Stimulated activated CD4-positive, alpha-beta T cell treated with anti-CD3 and anti-CD28 coated beads, Interleukin-2, amount 100 ng/mL, for 24 hours (primary cell): Measurements from ENCODE around the gene RSU1.
"Not testable (repeated sequence)": the region's sequence is repeated elsewhere in the genome, so short reads cannot be mapped to it uniquely, and the experiment has no call there.

Experiments
- DNase-seq, 2 donors: peaks; one replicate each; pipeline ENCODE4 v3.0.0-alpha.2; 2020

RSU1 gene

DNA sequence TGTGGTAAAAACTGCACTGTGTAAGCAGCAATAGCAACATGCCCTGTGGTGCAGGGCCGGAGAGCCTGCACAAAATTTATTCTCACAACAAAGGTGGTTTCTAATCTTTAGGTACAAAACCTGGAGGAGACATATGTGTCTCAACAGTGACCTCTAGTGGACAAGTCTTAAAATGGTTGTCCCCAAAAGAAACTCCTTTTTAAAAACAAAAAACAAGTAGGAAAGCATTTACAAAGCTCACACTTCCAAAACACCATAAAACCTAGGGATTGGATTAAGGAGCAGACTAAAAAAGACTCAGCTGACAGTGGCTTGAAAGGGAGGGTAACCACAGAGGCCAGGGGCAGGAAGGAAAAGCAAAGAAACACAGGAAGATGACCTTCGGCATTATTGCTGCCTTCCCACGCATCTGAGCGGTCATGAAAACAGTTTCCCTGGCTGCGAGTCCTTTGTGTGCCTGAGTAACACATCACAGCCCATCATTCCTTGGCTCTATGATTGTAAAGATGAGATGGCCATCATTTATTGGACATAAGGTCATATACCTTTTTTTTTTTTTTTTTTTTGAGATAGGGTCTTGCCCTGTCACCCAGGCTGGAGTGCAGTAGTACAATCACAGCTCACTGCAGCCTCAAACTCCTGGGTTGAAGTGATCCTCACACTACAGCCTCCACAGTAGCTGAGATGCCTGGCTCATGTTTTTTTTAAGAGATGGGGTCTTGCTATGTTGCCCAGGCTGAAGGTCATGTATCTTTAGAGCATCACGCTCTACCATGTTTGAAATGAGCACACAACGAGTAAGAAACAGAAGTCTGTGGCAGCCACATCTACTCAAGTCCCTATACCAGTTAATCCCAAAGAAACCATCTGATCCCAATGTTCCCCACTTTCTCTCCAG is 39.5 kb downstream of the RSU1 start:
- no peak for DNase-seq

DNA sequence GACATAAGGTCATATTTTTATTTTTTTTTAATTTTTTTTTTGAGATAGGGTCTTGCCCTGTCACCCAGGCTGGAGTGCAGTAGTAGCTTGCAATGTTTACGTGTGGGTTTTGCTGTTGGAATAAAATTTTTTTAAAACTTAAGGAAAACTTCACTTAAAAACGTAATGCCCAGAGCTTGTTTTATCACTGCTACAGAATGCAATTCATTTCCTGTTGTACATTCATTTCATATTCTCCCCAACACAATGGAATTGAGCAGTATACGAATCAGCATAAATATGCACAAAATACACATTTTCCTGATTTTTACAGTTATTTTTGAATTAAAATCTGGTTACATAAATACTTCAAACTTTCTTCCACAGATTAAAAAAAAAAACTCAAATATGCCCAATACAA is 40.3 kb downstream of the RSU1 start:
- no peak for DNase-seq

DNA sequence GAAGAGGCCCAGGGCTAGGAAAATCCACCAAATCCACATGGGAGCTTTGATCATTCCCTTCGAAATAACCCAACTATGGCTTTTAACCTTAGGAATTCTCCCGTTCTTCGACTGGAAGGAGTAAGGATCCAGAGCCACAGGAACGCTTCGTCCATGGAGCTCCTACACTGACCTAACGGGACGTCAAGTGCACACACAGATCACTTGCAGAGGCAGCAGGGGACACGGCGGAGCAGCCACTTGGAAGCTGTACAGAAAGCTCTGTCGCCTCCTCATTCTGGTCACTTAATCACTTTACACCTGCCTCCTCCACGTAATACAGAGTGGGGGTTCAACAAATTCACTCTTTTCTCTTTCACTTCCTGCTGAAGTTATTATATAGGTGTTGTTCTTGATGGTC is 43.9 kb downstream of the RSU1 start:
- no peak for DNase-seq

DNA sequence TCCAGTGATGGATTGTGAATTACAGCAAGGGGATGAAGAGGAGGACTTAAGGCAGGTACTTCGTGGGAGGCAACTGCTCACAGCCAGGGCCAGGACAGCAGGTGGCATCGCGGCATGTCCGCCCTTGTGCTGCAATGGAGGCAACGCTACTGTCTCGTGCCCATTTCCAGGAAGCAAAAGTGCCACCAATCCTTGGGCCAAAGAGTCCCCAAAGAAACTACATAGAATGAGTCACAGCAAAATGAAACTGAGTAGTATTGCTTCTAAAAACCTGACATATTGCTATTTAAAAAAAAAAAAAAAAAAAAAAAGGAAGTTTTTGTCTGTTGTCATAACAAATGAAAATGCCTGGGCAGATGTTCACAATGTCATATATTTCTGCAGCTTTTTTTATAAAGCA is 46.6 kb downstream of the RSU1 start:
- DNase-seq = no peak

DNA sequence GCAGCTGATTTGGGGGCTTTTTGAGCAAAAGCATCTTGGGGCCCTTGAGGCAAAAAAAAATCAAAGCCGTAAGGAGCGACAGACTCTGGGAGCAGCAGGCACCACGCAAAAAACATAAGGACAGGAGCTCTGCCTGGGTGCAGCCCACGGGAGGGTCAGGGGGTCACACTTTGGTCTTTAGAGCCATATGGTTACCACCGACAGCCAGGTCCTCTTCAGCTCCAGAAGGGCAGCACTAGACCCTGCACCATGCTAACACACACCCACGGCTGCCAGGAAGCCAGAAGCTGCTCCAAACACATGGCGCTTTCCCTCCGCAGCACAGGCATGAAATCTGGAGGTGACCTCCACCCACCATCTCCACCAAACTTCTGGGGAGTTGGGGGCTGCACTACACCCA is 47.1 kb downstream of the RSU1 start:
- DNase-seq = no peak

DNA sequence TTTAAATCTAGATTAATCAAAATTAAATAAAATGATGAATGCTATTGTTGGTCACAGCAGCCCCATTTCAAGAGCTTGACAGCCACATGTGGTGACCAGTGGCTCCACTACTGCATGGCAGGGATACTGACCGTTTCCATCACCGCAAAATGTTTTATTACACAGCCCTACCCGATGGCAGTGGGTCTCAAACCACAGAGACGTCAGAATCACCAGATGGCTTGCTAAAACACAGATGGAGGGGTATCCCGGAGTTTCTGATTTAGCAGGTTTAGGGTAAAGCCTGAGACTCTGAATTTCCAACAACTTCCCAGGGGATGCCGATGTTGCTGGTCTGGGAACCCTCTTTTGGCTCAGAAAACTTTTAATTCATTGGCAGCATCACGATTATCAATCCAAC is 47.9 kb downstream of the RSU1 start:
- DNase-seq = no peak

DNA sequence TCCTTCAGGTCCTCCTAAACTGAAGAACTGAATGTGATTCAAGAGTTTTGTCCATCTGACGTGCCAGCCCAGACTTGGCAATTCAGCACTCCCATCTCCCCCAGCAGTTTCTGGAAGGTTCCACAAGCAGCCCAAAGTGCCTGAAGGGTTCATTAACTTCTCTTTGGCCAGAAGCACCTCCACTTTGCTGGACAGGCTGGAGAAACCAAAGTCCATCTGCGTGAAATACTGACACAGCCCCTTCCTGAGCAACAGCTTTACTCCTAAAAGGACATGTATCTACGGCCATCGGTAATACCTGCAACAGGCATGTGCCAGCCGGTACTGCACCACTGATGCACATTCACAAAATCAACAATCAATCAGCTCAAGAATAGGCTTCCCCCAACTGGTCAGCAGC is 48.5 kb downstream of the RSU1 start:
- DNase-seq = no peak

DNA sequence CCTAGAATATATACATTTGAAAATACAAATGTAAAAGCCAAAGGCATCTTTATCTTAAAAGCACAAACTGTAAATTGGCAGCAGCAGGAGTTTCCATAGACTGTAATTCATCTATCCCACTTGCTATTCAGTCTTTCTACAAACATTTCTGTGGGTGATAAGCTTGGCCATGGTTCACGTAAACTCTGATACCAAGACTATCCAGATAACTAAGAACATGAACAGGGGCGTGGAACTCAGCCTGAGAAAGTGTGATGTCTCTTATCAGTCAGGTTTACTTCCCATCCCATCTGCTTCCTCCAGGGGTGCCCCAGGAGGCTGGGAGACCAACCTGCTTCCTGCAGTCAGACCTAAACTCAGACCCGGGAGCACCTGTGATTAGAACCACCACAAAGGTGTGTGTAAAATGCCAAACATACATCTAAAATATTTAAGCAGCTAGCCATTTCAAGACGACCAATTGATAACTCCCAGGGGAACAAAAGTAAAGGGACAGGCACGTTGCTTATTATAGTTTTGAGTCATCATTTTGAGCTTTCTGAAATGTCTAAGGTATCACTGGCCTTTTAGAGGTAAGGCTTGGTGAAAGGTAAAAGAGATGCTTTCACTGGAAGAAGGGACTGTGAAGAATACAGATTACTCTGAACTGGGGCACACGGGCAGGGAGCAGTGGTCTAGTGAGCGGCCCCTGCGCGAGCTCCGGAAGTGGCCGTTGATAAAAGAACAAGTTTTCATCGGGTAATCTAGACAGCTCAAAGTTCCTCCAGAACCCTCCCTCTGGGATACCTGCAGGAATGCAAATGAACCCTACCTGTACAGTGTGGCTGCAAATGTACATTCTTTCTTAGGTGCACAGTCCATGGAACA is 51.5 kb downstream of the RSU1 start:
- no peak for DNase-seq

DNA sequence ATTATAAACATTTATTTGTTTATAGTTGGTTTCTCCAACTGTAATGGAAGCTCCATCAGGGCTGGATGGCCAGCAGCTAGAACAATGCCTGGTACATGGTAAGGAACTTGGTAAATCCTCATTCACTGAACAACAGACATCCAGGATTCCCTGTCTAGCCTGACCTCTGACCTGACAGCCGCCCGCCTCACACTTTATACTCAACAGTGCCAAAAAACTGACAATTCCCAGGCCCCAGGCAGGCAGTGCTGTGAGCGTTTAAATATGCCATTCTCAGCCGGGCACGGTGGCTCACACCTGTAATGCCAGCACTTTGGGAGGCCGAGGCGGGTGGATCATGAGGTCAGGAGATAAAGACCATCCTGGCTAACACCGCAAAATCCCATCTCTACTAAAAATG is 55.9 kb downstream of the RSU1 start:
- no peak for DNase-seq

DNA sequence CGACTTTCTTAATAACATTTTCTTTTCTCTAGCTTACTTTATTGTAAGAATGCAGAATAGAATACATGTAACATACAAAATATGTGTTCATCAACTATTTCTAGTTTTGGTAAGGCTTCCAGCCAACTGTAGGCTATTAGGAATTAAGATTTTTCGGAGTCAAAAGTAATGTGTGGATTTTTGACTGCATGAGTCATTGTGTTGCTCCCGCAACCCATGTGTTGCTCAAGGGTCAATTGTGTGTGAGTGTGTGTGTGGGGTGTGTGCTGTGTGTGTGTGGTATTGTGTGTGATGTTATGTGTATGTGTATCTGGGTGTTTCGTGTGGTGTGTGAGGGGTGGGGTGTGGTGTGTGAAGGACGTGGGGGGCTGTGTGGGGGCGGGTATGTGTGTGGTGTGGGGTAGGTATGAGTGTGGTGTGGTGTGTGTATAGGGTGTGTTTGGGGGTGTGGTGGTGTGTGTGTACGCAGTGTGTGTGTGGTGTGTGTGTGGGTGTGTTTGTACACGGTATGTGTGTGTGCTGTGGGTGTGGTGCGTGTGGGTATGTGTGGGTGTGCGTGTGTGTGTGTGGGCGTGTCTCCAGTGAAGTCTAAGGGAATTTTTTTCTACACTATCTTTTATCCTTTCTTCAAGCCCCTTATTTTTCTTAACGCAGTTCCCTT is 60.5 kb downstream of the RSU1 start:
- no peak for DNase-seq

DNA sequence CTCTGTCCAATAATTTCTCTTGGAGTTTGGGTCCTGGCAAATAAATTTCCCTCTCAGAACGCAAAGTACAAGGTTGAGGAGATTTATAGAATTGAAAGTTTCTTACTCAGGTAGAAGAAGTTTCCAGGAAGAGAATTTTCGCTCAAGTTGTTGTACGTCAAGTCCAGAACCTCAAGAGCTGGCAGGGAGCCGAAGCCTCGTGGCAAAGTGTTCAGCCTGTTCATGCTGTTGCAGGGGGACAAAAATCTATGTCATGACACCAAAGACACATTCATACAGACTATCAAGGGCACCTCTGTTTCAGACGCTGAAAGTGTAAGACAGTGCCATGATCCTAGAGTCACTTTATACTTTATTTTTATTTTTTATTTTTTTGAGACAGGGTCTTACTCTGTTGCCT is 62.5 kb downstream of the RSU1 start:
- DNase-seq = no peak

DNA sequence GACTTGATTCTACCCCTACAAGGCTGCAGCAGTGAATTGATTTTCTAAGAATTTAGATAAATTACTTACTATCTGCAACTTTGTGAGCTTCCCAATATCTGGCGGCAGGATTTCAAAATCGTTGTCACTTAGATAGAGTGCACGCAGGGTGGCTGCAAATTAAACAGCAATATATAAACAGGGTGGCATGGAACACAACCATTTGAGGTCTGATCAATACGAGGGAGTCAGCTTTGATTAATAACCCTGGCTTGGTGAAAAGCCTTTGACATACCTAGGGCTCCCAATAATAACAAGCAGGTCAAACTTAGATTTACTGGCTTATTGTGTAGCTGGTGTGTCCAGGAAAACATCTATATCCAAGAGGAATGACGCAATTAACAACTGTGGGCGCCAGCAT is 64.4 kb downstream of the RSU1 start:
- DNase-seq = not testable (repeated sequence)

DNA sequence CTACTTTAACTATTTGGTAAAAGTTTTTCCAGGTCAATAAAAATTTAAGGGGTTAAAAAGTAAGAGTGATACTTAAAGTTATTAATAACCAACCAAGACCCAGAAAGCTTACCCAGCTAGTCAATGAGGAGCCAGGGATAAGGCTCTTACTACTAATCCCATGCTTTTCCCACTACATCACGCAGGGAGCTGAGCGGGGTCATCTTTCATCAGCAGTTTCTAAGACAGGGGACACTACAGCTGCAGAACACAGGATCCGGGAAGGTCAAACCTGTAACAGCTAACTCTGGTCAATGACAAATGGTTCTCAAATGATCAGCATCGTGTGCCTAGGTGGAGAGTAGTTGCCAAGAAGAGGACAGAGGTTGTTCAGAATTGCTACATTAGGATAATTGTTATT is 65.1 kb downstream of the RSU1 start:
- DNase-seq = no peak

DNA sequence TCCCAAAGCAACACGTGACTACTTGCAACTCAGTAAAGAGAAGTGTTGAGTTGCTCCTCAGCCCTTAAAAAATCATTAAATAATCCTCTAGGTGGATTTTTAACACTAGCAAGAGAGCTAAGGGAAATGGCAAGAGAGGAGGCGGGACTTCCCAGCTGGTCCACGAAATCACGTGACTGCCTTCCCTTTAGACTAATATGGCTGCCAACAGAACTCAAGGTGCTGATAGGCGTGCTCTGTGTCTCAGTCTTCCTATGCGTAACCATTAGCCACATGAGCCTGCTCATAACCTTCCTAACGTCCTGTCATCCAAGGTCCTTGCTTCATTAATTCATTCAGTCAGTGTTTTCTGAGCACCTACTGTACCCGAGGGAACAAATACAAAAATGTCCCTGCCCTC is 66.0 kb downstream of the RSU1 start:
- DNase-seq = no peak

DNA sequence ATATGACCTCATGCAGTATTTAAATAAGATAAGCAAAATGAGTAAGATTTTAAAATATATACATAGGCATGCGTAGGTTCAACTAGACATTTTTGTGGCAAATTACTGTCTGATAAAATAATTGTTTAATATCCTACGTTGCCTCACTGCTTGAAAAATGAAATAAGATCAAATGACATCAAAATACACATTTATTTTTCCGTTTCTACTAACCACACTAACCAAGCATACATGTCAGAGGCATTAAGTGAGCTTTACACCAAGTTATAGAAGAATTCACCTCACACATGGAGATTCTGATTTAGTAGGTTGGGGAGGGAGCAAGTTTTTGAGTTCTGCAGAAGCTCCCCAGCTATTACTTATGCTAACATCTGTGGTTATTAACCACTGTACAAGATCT is 66.8 kb downstream of the RSU1 start:
- DNase-seq = no peak

DNA sequence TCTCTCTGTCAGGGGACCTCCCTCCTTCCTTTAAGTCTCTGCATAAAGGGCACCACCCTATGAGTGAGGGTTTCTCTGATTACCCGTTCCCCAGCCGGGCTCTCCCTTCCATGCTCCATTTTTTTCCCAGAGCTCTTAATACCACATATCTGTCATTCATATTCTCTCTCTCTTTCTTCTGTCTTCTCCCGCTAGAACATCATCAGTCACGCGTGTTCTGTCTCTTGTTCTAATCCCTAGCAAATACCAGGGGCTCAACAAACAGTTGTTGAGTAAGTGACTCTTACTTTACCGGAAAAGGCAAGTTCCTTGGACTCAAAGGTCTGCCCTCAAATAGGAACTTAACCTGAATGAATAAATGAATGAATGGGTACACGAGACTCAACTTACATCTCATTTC is 68.5 kb downstream of the RSU1 start:
- no peak for DNase-seq

DNA sequence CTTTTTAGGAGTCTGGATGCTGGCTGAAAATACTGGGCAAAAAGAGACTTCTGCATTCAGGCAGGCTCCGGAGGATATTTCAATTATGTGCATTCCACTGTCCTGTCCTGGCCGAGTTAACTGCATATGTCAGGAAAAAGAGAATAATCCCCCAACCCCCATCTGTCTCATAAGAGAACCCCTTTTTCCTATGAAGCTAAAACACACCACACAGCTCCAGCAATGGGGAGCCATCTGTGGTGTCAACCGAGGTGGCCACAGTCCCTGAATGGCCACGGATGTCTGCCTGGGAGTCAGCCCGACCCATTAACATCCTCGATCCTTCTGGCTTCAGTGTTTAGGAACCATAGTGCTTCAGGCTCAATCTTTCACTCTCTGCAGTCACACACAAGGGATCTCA is 70.4 kb downstream of the RSU1 start:
- no peak for DNase-seq

DNA sequence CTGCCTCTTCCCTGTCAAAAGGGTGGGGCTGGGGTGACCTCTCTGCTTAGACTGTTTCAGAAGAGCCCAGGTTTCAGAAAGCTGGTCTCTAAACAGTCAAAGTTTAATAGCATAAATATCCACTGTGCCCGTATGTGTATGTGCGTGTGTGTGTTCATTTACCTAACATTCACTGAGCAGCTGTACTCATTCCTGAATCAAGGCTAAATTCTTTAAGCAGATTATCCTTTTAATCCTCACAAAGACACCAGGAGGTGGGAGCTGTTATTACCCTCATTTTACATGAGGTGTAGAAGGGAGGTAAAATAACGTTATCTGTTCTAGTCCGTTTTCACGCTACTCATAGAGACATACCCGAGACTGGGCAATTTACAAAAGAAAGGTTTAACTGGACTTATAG is 72.2 kb downstream of the RSU1 start:
- DNase-seq = no peak

DNA sequence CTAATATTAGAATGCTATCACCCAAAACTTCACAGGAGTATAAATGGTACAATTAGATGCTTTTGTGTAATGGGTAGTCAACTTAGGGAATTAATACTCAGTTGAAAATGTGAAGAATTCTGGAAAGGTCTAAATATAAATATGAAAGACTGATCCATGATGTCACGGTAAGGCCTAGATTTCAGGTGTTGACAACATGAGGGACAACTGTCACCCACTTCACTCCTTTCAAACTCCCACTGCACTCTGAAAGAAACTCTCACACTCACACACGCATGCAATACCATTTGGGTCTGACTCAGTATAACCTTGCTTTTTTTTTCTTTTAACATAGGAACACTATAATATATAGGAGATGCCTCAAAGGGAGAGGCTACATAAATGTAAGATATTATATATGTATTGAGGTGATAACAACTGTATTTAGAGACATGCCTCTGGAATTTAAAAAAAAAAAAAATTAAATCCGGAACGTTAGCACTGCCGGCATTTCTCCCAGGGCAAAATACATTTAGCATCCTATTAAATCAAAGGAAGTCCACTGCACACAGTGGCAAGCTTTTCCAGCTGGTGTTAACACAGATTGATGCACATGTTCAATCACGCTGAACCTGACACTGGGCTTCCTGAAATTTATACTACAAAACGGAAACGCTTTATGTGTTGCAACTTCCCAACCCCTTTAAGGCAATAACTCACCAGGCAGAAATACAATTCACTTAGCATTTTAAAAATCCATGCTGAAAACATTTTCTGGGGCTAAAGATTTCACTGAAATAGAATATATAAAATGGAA is 74.9 kb downstream of the RSU1 start:
- no peak for DNase-seq

DNA sequence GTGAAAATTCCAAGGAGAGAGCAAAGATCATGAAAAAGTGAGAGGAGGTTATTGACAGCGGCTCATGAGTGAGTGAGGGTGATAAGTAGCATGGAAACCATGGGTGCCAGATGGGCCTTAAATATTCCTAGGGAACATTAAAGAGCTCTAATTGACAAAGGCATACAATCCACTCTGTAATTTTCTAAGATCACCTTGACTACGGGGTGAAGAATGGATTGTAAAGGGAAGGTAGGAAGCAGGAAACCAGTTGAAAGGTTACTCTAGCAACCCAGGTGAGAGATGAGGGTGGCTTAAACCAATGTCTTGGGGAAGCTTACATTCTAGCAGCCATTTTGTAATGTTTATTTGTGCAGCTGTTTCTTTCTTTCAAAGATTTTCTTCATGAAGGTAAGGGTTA is 75.7 kb downstream of the RSU1 start:
- no peak for DNase-seq

DNA sequence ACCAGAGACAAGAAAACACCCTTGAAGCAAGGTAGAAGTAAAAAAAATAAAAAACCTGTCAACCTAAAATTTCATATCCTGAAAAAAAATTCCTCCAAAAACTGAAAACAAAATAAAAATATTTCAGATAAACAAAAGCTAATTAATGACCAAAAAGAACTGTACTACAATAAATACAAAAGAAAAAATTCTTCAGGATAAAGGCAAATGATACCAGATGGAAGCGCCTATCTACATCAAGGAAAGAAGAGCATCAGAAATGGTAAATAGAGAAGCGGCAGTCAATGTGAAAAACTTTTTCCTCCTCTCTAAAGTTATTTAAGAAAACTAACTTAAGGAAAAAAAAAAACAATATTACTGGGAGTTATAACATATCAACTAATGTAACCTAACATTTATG is 79.8 kb downstream of the RSU1 start:
- DNase-seq = no peak

DNA sequence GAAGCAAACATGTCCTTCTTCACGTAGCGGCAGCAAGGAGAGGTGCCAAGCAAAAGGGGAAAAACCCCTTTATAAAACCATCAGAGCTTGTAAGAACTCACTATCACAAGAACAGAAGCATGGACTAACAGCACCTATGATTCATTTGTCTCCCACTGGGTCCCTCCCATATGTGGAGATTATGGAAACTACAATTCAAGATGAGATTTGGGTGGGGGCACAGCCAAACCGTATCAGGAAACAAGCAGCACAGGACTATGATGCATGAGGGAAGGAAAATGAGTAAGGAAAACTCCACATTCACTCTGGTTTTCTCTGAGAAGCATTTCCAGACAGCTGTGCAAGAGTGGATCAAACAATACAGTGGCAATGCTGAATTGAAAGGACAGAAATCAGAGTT is 81.6 kb downstream of the RSU1 start:
- DNase-seq = no peak

DNA sequence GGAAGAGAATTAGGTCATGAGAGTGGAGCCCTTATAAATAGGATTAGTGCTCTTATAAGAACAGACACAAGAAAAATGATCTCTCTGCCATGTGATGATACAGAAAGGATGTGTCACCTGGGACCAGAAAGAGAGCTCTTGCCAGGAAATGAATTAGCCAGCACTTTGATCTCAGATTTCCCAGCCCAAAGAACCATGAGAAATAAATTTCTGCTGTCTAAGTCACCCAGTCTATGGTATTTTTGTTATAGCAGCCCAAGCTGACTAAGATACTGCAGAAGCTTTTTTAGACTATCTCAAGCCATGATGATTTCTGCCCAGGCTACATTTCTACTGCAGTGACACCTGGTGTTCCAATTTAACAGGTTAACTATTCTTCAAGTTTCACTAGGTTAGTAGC is 84.8 kb downstream of the RSU1 start:
- no peak for DNase-seq
